Heart left ventricle (tissue), 16 donors: ENCODE results near the gene SNX21. TPM values are rescaled to one million over a fixed set of nuclear protein-coding genes. Genes with fewer than 3 reads are reported as not detected.
A peak's percentile ranks its signal among the peaks of the same experiment; 100 is the strongest.

Source experiments
- ATAC-seq, 4 donors: fragments of 200-7000 bp; cut with Tn5 transposase; one replicate each; pipeline ENCODE4 v1.9.1; 2020 to 2022; ENCODE audit warnings: moderate library complexity in 4 of 4, mild to moderate bottlenecking in 3 of 4, moderate number of reproducible peaks in 1 of 4
- DNase-seq, 5 donors: peaks; one replicate each; pipeline ENCODE4 v3.0.0-alpha.2; 2020
- H3K27ac ChIP-seq, 12 donors: fragments of 200-600 bp; sonication (generic) in 4 of 12; one replicate each; pipeline versions ENCODE4 v1.5.0 to v1.8.0; 2016 to 2022; ENCODE audit warnings: mild to moderate bottlenecking in 2 of 12
- H3K27me3 ChIP-seq, 9 donors: fragments of 200-600 bp; sonication (generic) in 2 of 9; one replicate each; pipeline versions ENCODE4 v1.5.1 to v1.8.0; 2016 to 2022; ENCODE audit warnings: mild to moderate bottlenecking in 3 of 9
- H3K36me3 ChIP-seq, 9 donors: fragments of 200-600 bp; sonication (generic) in 2 of 9; one replicate each; pipeline versions ENCODE4 v1.5.0 to v1.8.0; 2018 to 2022; ENCODE audit warnings: mild to moderate bottlenecking in 2 of 9
- H3K4me1 ChIP-seq, 12 donors: fragments of 200-600 bp; sonication (generic) in 4 of 12; one replicate each; pipeline versions ENCODE4 v1.5.0 to v1.8.0; 2016 to 2022; ENCODE audit warnings: mild to moderate bottlenecking in 3 of 12
- H3K4me3 ChIP-seq, 12 donors: fragments of 200-600 bp; sonication (generic) in 4 of 12; one replicate each; pipeline versions ENCODE4 v1.5.0 to v1.8.0; 2017 to 2022; ENCODE audit warnings: mild to moderate bottlenecking in 9 of 12, moderate library complexity in 4 of 12
- H3K9me3 ChIP-seq, 12 donors: fragments of 200-600 bp; sonication (generic) in 4 of 12; one replicate each; pipeline versions ENCODE4 v1.5.0 to v1.8.0; 2016 to 2022; ENCODE audit warnings: mild to moderate bottlenecking in 1 of 12
- CTCF ChIP-seq, 12 donors: fragments of 200-600 bp; sonication (generic) in 4 of 12; IDR thresholded peaks; one replicate each; pipeline versions ENCODE4 v1.5.0 to v1.8.0; 2018 to 2022; ENCODE audit warnings: antibody characterized with exemption in 12 of 12, mild to moderate bottlenecking in 5 of 12
- POLR2A ChIP-seq, 2 donors: fragments of 450-650 bp; IDR thresholded peaks; one replicate each; pipeline ENCODE4 v1.6.1; 2017; ENCODE audit warnings: antibody characterized with exemption in 2 of 2, mild to moderate bottlenecking in 2 of 2, moderate library complexity in 2 of 2
- WGBS, 4 donors: extraction: QIAGEN DNeasy Blood & Tissue Kit in 2 of 4; methylation state at CpG; one replicate each; pipeline versions ENCODE4 v1.1.5 to v1.1.7; 2013 to 2018; 5-methylcytosine and 5-hydroxymethylcytosine counted together
- intact Hi-C, 10 donors: fragments of 100-400 bp; cut with DNase I; formaldehyde crosslinking; loops; one replicate each; pipeline versions ENCODE4 v1.11.1 to v1.14.2; 2022
- polyA plus RNA-seq, 2 donors: library from polyadenylated mRNA; stranded (reverse); fragments of 200-250 nt; gene quantifications; one replicate each; pipeline ENCODE4 v1.2.3, GENCODE V29; 2013
- total RNA-seq, 9 donors: library from RNA; depleted of rRNA in 2 of 9; stranded (reverse); fragments of >200 nt in 2 of 9; fragmentation: NEBNext Ultra II Directional in 3 of 9; extraction: Animal tissue kit (Norgen Biotek cat#: 25700) in 3 of 9; gene quantifications; one replicate each; pipeline versions ENCODE4 v1.1.0 to v1.2.4, GENCODE V29; 2016 to 2023
- donor health status: ischemic (EF 13 %, LVEDD 7.1; RV severe dilation, severe dysfunction).
- donor health status: healthy with polysubstance abuse.
- donor health status: DM: no; HTN: yes; CAD: no.
- donor health status: DM: no; HTN: no; CAD: no.
- donor health status: ischemic (EF 25% LVEDD 6.9; RV normal size, moderate dysfunction).
- donor health status: ischemic (EF 25% LVEDD 5.7; RV mildly dilated, moderate dysfunction).
- donor health status: healthy.
- donor health status: DM: yes; HTN: yes; CAD: no.
- donor health status: ischemic (EF 35%, LVEDD 5.7; RV mildly dilated, moderate dysfunction).
- donor health status: nonischemic (EF 11% LVEDD 7.7; RV severe dilation, severe dysfunction).
- donor health status: DM: yes; HTN: yes; CAD: no.
- donor health status: PGD.
- donor health status: ischemic (EF 29% LVEDD 5.4; RV normal size, mild dysfunction).
- donor health status: nonischemic (EF 23%, LVEDD 6.1; RV moderate dilation, normal function).

SNX21 gene
- total and polyA plus RNA-seq, 11 donors: 13.7 to 45.6 (median 18.9) TPM

DNA sequence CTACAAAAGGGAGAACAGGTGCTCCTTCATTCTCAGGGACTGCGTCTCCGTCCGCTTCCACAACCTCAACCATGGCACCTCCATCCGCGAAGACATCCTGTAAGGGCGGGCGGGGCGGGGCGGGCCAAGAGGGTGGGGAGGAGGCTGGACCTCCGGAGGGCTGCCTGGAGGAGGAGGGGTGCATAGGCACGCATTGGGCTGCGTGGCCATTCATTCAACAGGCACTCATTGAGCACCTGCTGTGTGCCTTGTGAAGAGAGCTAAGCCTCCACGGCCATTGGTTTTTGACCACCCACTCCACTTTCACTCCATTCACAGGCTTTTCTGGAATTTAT lies 24.2 kb downstream of the SNX21 start:
- Histone ChIP-seq H3K9me3 (no peaks in the 10 kb centered on the region), H3K36me3 (peaks cover 0 to 21% (median 10%) of the 10 kb centered on the region in 9 donors), H3K27me3 (no peaks in the 10 kb centered on the region), H3K27ac (peak overlapping the region; percentile 7 to 94 (median 84)), H3K4me1 (peaks cover 3 to 37% (median 31%) of the 10 kb centered on the region in 12 donors), H3K4me3 (peak overlapping the region; percentile 43 to 98 (median 90))
- WGBS, 4 donors: 14 to 21% (median 15%) methylated on average over 12 to 13 of the region's 13 CpGs
- intact Hi-C loops: loop anchor here in 1 of 10 donors (2.0 kb wide), 1 partner anchor 77 kb away; the partner anchor contains the start of gene PCIF1
- DNase-seq (no peak), ATAC-seq (no peak)
- TF ChIP-seq CTCF (IDR thresholded peaks at IDR 0.05) (no peak), POLR2A (IDR thresholded peaks at IDR 0.05) (no peak)

DNA sequence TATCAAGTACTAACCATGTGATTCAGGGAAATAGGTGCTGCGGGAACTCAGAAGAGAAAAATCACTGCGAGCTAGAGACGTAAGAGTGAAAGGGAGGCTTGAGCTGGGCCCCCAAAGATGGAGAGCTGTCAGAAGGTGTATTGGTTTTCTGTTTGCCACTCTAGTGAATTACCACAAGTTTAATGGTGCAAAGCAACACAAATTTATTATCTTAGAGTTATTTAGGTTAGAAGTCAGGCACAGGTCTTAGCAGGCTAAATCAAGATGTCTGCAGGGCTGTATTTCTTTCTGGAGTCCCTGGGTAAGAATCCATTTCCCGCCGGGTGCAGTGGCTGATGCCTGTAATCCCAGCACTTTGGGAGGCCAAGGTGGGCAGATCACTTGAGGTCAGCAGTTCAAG lies 26.3 kb downstream of the SNX21 start:
- Histone ChIP-seq H3K27ac (no peak overlapping the region), H3K36me3 (peaks cover 0 to 3% (median 0%) of the 10 kb centered on the region in 9 donors), H3K27me3 (no peaks in the 10 kb centered on the region), H3K9me3 (no peaks in the 10 kb centered on the region), H3K4me3 (no peak overlapping the region), H3K4me1 (peaks cover 3 to 33% (median 27%) of the 10 kb centered on the region in 12 donors)
- TF ChIP-seq POLR2A (IDR thresholded peaks at IDR 0.05): no peak
- no peak for TF ChIP-seq CTCF (IDR thresholded peaks at IDR 0.05)
- 95 to 98% (median 96%) methylated on average over 5 of the region's 5 CpGs for WGBS, 4 donors
- DNase-seq (no peak), ATAC-seq (no peak)
- intact Hi-C loops: no loop called here

DNA sequence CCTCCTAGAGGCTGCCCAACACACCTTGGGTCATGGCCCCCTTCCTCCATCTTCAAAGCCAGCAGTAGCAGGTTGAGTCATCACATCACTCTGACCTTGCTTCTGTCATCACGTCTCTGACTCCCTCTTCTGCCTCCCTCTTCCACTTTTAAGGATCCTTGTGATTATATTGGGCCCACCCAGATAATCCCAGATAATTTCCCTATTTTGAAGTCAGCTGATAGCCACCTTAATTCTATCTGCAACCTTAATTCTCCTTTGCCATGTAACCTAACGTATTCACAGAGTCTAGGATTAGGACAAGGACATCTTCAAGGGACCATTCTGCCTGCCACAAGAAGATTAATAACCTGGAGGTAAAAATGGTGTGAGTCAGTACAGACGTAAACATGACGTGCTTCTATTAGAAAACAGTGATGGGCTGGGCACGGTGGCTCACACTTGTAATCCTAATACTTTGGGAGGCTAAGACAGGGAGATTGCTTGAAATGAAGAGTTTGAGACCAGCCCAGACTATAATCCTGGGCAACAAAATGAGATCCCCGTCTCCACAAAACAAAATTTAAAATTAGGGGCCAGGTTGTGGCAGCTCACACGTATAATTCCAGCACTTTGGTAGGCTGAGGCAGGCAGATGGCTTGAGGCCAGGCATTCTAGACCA lies 27.1 kb downstream of the SNX21 start:
- DNase-seq (no peak), ATAC-seq (no peak)
- no peaks in the 10 kb centered on the region for H3K9me3 ChIP-seq
- H3K4me3 ChIP-seq: no peak overlapping the region
- no peaks in the 10 kb centered on the region for H3K36me3 ChIP-seq
- no peak overlapping the region for H3K27ac ChIP-seq
- no peak for TF ChIP-seq POLR2A (IDR thresholded peaks at IDR 0.05)
- TF ChIP-seq CTCF (IDR thresholded peaks at IDR 0.05): no peak
- H3K27me3 ChIP-seq: no peaks in the 10 kb centered on the region
- intact Hi-C loops: no loop called here
- peaks cover 3 to 25% (median 19%) of the 10 kb centered on the region in 12 donors for H3K4me1 ChIP-seq
- WGBS, 4 donors: 65 to 78% (median 74%) methylated on average over 7 of the region's 7 CpGs

GRCh38 chr20:45861221-45862075 lies 27.8 kb downstream of the SNX21 start:
- Histone ChIP-seq H3K36me3 (no peaks in the 10 kb centered on the region), H3K4me3 (no peak overlapping the region), H3K9me3 (no peaks in the 10 kb centered on the region), H3K27ac (no peak overlapping the region), H3K4me1 (peaks cover 0 to 17% (median 12%) of the 10 kb centered on the region in 12 donors), H3K27me3 (no peaks in the 10 kb centered on the region)
- 91 to 95% (median 93%) methylated on average over 7 of the region's 7 CpGs for WGBS, 4 donors
- DNase-seq: no peak
- no peak for ATAC-seq
- TF ChIP-seq POLR2A (IDR thresholded peaks at IDR 0.05) (no peak), CTCF (IDR thresholded peaks at IDR 0.05) (no peak)
- intact Hi-C loops: no loop called here
